Measurements from ENCODE around the gene PCDHGA5. TPM values are rescaled to one million over a fixed set of nuclear protein-coding genes. Genes with fewer than 3 reads are reported as not detected.

The PCDHGA5 gene
- total and polyA plus RNA-seq, 3 donors from 2014 or later, result 1.5 to 12.2 (median 9.4) TPM

DNA sequence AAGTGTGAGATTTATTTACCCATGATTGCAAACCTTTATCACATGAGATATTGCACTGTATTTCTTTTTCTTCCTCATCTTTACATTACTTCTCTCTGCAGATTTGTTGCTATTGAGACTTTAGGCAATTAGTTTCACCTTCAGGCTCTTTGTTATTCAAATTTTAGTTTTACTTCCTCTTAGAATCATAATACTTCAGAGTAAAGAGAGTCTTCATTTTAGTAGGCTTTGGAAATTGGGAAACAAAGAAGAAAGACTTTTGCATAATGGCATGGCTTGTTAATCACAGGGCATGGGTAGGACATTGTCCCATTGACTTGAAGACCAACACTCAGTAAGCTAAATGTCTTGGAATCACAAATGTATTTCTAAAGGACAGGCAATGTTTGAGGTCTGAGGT, 1.2 kb upstream of the PCDHGA5 start:
- no peak overlapping the region for H3K27ac ChIP-seq
- intact Hi-C loops (cut with DNase I; ENCODE audit: low total_unique reads), result no loop called here
- H3K9me3 ChIP-seq, result no peaks in the 10 kb centered on the region
- H3K36me3 ChIP-seq (ENCODE audit: low read depth, missing control alignments), result no peaks in the 10 kb centered on the region
- H3K27me3 ChIP-seq, result no peaks in the 10 kb centered on the region
- DNase-seq, result no peak
- no peaks in the 10 kb centered on the region for H3K4me1 ChIP-seq
- no peak overlapping the region for H3K4me3 ChIP-seq
- TF ChIP-seq, protein P1, sequence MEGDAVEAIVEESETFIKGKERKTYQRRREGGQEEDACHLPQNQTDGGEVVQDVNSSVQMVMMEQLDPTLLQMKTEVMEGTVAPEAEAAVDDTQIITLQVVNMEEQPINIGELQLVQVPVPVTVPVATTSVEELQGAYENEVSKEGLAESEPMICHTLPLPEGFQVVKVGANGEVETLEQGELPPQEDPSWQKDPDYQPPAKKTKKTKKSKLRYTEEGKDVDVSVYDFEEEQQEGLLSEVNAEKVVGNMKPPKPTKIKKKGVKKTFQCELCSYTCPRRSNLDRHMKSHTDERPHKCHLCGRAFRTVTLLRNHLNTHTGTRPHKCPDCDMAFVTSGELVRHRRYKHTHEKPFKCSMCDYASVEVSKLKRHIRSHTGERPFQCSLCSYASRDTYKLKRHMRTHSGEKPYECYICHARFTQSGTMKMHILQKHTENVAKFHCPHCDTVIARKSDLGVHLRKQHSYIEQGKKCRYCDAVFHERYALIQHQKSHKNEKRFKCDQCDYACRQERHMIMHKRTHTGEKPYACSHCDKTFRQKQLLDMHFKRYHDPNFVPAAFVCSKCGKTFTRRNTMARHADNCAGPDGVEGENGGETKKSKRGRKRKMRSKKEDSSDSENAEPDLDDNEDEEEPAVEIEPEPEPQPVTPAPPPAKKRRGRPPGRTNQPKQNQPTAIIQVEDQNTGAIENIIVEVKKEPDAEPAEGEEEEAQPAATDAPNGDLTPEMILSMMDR (IDR thresholded peaks at IDR 0.05), result no peak
- no peak for TF ChIP-seq POLR2A (IDR thresholded peaks at IDR 0.05)

DNA sequence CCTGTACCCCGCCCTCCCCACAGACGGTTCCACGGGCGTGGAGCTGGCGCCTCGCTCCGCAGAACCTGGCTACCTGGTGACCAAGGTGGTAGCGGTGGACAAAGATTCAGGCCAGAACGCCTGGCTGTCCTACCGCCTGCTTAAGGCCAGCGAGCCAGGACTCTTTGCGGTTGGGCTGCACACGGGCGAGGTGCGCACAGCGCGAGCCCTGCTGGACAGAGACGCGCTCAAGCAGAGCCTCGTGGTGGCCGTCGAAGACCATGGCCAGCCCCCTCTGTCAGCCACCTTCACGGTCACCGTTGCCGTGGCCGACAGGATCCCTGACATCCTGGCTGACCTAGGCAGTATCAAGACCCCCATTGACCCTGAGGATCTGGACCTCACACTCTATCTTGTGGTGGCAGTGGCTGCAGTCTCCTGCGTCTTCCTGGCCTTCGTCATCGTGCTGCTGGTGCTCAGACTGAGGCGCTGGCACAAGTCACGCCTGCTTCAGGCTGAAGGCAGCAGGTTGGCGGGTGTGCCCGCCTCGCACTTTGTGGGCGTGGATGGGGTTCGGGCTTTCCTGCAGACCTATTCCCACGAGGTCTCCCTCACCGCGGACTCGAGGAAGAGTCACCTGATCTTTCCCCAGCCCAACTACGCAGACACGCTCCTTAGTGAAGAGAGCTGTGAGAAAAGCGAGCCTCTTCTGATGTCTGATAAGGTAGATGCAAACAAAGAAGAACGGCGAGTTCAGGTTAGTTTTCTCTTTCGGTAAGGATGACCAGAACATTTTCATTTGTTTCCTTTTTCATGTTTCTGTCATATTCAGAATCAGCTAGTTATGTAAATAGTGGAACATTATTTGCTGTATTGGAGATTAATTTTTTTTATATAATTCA, 2.3 kb downstream of the PCDHGA5 start:
- DNase-seq, result no peak
- no peaks in the 10 kb centered on the region for H3K36me3 ChIP-seq (ENCODE audit: low read depth, missing control alignments)
- WGBS, 2 donors, result 28 to 34% methylated on average over 22 to 46 of the region's 46 CpGs
- no peak overlapping the region for H3K4me3 ChIP-seq
- no peaks in the 10 kb centered on the region for H3K4me1 ChIP-seq
- H3K27me3 ChIP-seq, result no peaks in the 10 kb centered on the region
- TF ChIP-seq POLR2A (IDR thresholded peaks at IDR 0.05), result no peak
- no peak overlapping the region for H3K27ac ChIP-seq
- no peaks in the 10 kb centered on the region for H3K9me3 ChIP-seq
- intact Hi-C loops (cut with DNase I; ENCODE audit: low total_unique reads), result no loop called here

DNA sequence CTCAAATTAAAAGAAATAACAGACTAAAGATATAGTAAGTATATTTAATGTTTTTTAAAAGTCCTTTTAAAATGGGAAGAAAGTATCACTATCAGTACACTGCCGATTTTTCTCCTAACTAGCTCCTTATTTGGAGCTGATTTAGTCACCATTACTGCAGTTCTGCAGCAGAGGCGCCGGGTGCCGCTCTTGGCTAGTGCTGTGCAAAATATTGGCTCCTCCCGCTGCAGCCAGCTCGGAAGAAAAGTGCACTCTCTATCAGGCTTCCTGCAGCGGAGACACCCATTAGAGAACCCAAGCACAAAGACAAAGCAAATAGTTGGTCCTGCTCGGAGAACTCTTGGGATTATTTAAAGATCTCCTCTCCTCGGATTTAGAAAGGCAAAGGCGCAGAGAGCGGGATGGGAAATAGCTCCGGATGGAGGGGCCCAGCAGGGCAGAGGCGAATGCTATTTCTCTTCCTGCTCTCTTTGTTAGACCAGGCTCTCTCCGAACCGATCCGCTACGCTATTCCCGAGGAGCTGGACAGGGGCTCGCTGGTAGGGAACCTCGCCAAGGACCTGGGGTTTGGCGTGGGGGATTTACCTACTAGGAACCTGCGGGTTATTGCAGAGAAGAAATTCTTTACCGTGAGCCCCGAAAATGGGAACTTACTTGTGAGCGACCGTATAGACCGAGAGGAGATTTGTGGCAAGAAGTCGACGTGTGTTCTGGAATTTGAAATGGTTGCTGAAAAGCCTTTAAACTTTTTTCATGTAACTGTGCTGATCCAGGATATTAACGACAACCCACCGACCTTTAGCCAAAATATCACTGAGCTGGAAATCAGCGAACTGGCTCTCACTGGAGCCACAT, 6.3 kb downstream of the PCDHGA5 start, which contains the start of gene PCDHGB3:
Gene PCDHGB3 (plus strand): TSS at position 249 of the 855 bp plus-strand sequence. CDS start 153 bp downstream, at position 402.
- H3K27me3 ChIP-seq, result no peaks in the 10 kb centered on the region
- H3K36me3 ChIP-seq (ENCODE audit: low read depth, missing control alignments), result no peaks in the 10 kb centered on the region
- DNase-seq, result no peak
- H3K9me3 ChIP-seq, result no peaks in the 10 kb centered on the region
- intact Hi-C loops (cut with DNase I; ENCODE audit: low total_unique reads), result no loop called here
- H3K4me3 ChIP-seq, result no peak within 1 kb of the TSS
- H3K4me1 ChIP-seq, result no peaks in the 10 kb centered on the region
- TF ChIP-seq, protein P1 (IDR thresholded peaks at IDR 0.05), result no peak
- TF ChIP-seq POLR2A (IDR thresholded peaks at IDR 0.05), result no peak
- WGBS, 2 donors, result 16 to 18% methylated on average over 32 of the region's 32 CpGs
- no peak within 1 kb of the TSS for H3K27ac ChIP-seq

DNA sequence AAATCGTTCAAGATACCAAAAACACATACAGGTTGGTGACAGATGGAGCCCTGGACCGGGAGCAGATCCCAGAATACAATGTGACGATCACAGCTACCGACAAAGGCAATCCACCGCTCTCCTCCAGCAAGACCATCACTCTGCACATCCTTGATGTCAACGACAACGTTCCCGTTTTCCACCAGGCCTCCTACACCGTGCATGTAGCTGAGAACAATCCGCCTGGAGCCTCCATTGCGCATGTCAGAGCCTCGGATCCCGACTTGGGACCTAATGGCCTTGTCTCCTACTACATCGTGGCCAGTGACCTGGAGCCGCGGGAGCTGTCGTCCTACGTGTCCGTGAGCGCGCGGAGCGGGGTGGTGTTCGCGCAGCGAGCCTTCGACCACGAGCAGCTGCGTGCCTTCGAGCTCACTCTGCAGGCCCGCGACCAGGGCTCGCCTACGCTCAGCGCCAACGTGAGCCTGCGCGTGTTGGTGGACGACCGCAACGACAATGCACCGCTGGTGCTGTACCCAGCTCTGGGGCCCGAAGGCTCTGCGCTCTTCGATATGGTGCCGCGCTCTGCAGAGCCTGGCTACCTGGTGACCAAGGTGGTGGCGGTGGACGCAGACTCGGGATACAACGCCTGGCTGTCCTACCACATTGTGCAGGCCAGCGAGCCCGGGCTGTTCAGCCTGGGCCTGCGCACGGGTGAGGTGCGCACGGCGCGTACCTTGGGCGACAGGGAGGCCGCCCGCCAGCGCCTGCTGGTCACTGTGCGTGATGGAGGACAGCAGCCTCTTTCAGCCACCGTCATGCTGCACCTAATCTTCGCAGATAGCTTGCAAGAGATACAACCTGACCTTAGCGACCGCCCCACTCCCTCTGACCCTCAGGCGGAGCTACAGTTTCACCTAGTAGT, 7.9 kb downstream of the PCDHGA5 start:
- 18 to 23% methylated on average over 48 to 69 of the region's 69 CpGs for WGBS, 2 donors
- no peak overlapping the region for H3K4me3 ChIP-seq
- no peaks in the 10 kb centered on the region for H3K36me3 ChIP-seq (ENCODE audit: low read depth, missing control alignments)
- intact Hi-C loops (cut with DNase I; ENCODE audit: low total_unique reads), result no loop called here
- no peaks in the 10 kb centered on the region for H3K4me1 ChIP-seq
- H3K27me3 ChIP-seq, result no peaks in the 10 kb centered on the region
- H3K27ac ChIP-seq, result no peak overlapping the region
- TF ChIP-seq, protein P1 (IDR thresholded peaks at IDR 0.05), result no peak
- no peak for TF ChIP-seq POLR2A (IDR thresholded peaks at IDR 0.05)
- H3K9me3 ChIP-seq, result no peaks in the 10 kb centered on the region
- no peak for DNase-seq

Data from testis (tissue), 3 donors.